CD4-positive, CD25-positive, alpha-beta regulatory T cell (primary cell): ENCODE results near the gene FASN. TPM values are rescaled to one million over a fixed set of nuclear protein-coding genes. Genes with fewer than 3 reads are reported as not detected.

Source experiments
- ATAC-seq, 2 donors: fragments of 150-1000 bp; cut with Tn5 transposase; one replicate each; pipeline ENCODE4 v1.10.0; 2021; ENCODE audit warnings: low read depth in 2 of 2, moderate number of reproducible peaks in 2 of 2, moderate library complexity in 1 of 2
- DNase-seq, 3 donors: peaks; one replicate each; pipeline versions ENCODE4 v3.0.0 to v3.0.0-alpha.2; 2012 to 2022; ENCODE audit warnings: mixed read lengths in 1 of 3
- H3K27ac ChIP-seq: one replicate; pipeline ENCODE4 v1.7.0; 2013; ENCODE audit warnings: mild to moderate bottlenecking, low read length; ENCODE audit not compliant: insufficient read depth, poor library complexity, severe bottlenecking
- H3K27me3 ChIP-seq: one replicate; pipeline ENCODE4 v1.7.0; 2013; ENCODE audit warnings: low read length; ENCODE audit not compliant: control insufficient read depth, insufficient read depth
- H3K36me3 ChIP-seq: one replicate; pipeline ENCODE4 v1.7.0; 2013; ENCODE audit warnings: mild to moderate bottlenecking, low read length, moderate library complexity; ENCODE audit not compliant: control insufficient read depth, insufficient read depth
- H3K4me1 ChIP-seq: 2 replicates; pipeline ENCODE4 v1.7.0; 2013; ENCODE audit warnings: mild to moderate bottlenecking, low read length; ENCODE audit not compliant: insufficient read depth, control insufficient read depth, poor library complexity, severe bottlenecking
- H3K4me3 ChIP-seq: one replicate; pipeline ENCODE4 v1.7.0; 2013; ENCODE audit warnings: low read depth, mild to moderate bottlenecking, low read length, moderate library complexity
- H3K9me3 ChIP-seq, 2 experiments: 1 replicate in 1 of 2; 2 replicates in 1 of 2; pipeline ENCODE4 v1.7.0; 2013; ENCODE audit warnings: low read length in 2 of 2, mild to moderate bottlenecking in 1 of 2, moderate library complexity in 1 of 2; ENCODE audit not compliant: control insufficient read depth in 2 of 2
- H3K27ac Mint-ChIP-seq, 3 donors: one replicate each; pipeline ENCODE4 v1.8.0; 2020 to 2022; ENCODE audit warnings: mild to moderate bottlenecking in 3 of 3, mixed read lengths in 3 of 3, moderate library complexity in 2 of 3
- H3K27me3 Mint-ChIP-seq: one replicate; pipeline ENCODE4 v1.8.0; 2022; ENCODE audit warnings: mild to moderate bottlenecking, mixed read lengths
- H3K36me3 Mint-ChIP-seq: one replicate; pipeline ENCODE4 v1.8.0; 2020; ENCODE audit warnings: mixed read lengths
- H3K4me1 Mint-ChIP-seq, 4 donors: one replicate each; pipeline ENCODE4 v1.8.0; 2020 to 2022; ENCODE audit warnings: mixed read lengths in 4 of 4, mild to moderate bottlenecking in 1 of 4
- H3K4me3 Mint-ChIP-seq, 4 donors: one replicate each; pipeline ENCODE4 v1.8.0; 2020 to 2022; ENCODE audit warnings: mild to moderate bottlenecking in 4 of 4, mixed read lengths in 4 of 4, moderate library complexity in 3 of 4
- H3K9me3 Mint-ChIP-seq, 7 donors: one replicate each; pipeline ENCODE4 v1.8.0; 2020 to 2022; ENCODE audit warnings: mixed read lengths in 7 of 7, mild to moderate bottlenecking in 3 of 7, moderate library complexity in 2 of 7
- polyA plus RNA-seq, 4 donors: library from polyadenylated mRNA; unstranded; fragments of 300-500 nt; fragmentation: Illumina TruSeq; gene quantifications; one replicate each; pipeline ENCODE4 v1.2.3, GENCODE V29; 2021
- total RNA-seq: library from RNA; stranded (reverse); gene quantifications from one replicate; pipeline ENCODE4 v1.2.3, GENCODE V29; 2022

FASN gene
- total and polyA plus RNA-seq, 5 donors from 2014 or later = 0.23 to 153 (median 0.79) TPM

DNA sequence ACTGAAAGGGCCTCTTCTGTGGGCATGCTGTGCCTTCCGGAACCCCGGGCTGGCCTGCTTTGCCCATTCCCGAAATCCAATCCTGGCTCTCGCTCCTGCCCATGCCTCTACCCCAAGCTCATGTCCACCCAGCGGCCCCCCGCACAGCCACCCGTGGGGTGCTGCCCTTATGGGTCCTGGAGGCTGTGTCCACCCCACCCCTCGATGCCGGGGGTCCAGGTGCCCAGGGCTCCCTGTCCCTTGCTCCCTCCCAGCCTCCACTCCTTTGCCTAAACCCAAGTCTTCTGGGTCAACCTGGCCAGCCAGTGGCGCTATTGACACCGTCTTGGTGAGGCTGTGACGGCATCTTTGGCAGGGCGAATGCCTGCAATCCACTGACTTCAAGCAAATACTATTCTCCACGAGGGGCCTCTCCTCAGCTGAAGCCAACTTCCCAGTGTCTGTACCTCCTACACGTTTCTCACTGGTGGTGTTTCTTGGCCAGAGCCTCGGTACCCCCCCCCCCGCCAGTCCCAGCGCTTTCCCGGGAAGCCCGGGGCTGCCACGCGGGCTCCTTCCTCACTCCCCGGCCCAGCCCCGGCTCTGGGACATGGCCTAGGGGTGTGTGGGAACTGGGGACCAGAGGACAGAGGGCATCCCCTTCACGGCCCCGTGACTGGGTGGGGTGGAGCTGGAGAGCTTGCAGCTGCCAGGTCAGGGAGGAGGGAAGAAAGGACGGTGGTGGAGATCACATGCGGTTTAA is 20.2 kb downstream of the FASN start:
- no peaks in the 10 kb centered on the region for H3K9me3 Mint-ChIP-seq
- no peak overlapping the region for H3K27ac Mint-ChIP-seq
- peaks cover 15% of the 10 kb centered on the region for H3K36me3 ChIP-seq
- DNase-seq (no peak), ATAC-seq (no peak)
- H3K27ac ChIP-seq = no peak overlapping the region
- H3K27me3 Mint-ChIP-seq = peaks cover 13% of the 10 kb centered on the region
- H3K9me3 ChIP-seq = no peaks in the 10 kb centered on the region
- H3K4me3 ChIP-seq = no peak overlapping the region
- H3K4me3 Mint-ChIP-seq = no peak overlapping the region
- H3K4me1 ChIP-seq = no peaks in the 10 kb centered on the region
- no peaks in the 10 kb centered on the region for H3K27me3 ChIP-seq
- H3K36me3 Mint-ChIP-seq = no peaks in the 10 kb centered on the region
- no peaks in the 10 kb centered on the region for H3K4me1 Mint-ChIP-seq

- Histone ChIP-seq H3K9me3 (no peaks in the 10 kb centered on the region), H3K36me3 (peaks cover 13% of the 10 kb centered on the region), H3K4me3 (no peak overlapping the region), H3K27me3 (no peaks in the 10 kb centered on the region), H3K4me1 (no peaks in the 10 kb centered on the region), H3K27ac (no peak overlapping the region)
- ATAC-seq (no peak), DNase-seq (no peak)
- no peaks in the 10 kb centered on the region for H3K36me3 Mint-ChIP-seq
- H3K27me3 Mint-ChIP-seq = peaks cover 19% of the 10 kb centered on the region
- no peaks in the 10 kb centered on the region for H3K9me3 Mint-ChIP-seq
- H3K4me1 Mint-ChIP-seq = no peaks in the 10 kb centered on the region
- no peak overlapping the region for H3K27ac Mint-ChIP-seq
- no peak overlapping the region for H3K4me3 Mint-ChIP-seq
Measured at GRCh38 chr17:82076785-82077591, 21.0 kb downstream of the FASN start.

- DNase-seq (no peak), ATAC-seq (no peak)
- Mint-ChIP-seq H3K36me3 (no peaks in the 10 kb centered on the region), H3K27ac (peak overlapping the region in 1 of 3 donors; percentile 60), H3K4me3 (no peak overlapping the region), H3K9me3 (no peaks in the 10 kb centered on the region), H3K27me3 (peaks cover 19% of the 10 kb centered on the region), H3K4me1 (no peaks in the 10 kb centered on the region)
- no peaks in the 10 kb centered on the region for H3K9me3 ChIP-seq
- no peaks in the 10 kb centered on the region for H3K4me1 ChIP-seq
- no peak overlapping the region for H3K4me3 ChIP-seq
- H3K27ac ChIP-seq = no peak overlapping the region
- peaks cover 13% of the 10 kb centered on the region for H3K36me3 ChIP-seq
- no peaks in the 10 kb centered on the region for H3K27me3 ChIP-seq
Measured at GRCh38 chr17:82076018-82076784, 21.8 kb downstream of the FASN start.

DNA sequence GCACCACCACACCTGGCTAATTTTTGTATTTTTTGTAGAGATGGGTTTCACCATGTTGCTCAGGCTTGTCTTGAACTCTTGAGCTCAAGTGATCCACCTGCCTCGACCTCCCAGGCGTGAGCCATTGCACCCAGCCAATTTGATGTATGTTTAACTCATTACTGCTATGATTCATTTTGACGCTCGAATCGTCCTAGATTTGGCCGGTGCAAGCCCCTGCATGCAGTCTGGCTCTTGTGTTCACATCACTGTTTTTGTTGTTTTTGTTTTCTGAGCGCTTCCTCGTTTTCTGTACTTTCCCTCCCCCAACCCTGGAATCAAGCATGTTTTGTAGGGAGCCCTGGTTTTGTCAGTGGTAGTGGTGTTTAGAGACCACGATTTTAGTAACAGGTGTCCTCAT is 24.6 kb downstream of the FASN start:
- ATAC-seq = no peak
- H3K27me3 Mint-ChIP-seq = peaks cover 19% of the 10 kb centered on the region
- no peak overlapping the region for H3K27ac ChIP-seq
- no peaks in the 10 kb centered on the region for H3K9me3 ChIP-seq
- no peaks in the 10 kb centered on the region for H3K4me1 Mint-ChIP-seq
- H3K4me3 ChIP-seq = no peak overlapping the region
- no peaks in the 10 kb centered on the region for H3K36me3 Mint-ChIP-seq
- DNase-seq = no peak
- H3K27ac Mint-ChIP-seq = no peak overlapping the region
- H3K9me3 Mint-ChIP-seq = no peaks in the 10 kb centered on the region
- no peaks in the 10 kb centered on the region for H3K4me1 ChIP-seq
- no peaks in the 10 kb centered on the region for H3K27me3 ChIP-seq
- H3K4me3 Mint-ChIP-seq = no peak overlapping the region
- H3K36me3 ChIP-seq = no peaks in the 10 kb centered on the region

DNA sequence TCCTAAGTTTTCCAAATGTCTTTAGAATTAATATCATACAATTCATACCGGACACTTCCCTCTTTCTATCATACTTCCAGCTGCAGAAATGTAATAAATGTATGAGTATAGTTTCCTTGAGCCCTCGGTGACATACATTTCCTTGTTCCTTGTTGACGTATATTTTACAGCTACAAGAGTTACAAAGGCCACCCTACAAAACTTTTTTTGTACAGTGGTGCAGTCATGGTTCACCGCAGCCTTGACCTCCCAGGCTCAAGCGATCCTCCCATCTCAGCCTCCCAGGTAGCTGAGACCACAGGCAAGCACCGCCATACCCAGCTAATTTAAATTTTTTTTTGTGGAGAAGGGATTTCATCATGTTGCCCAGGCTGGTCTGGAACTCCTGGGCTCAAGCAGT is 25.2 kb downstream of the FASN start:
- peaks cover 19% of the 10 kb centered on the region for H3K27me3 Mint-ChIP-seq
- no peaks in the 10 kb centered on the region for H3K27me3 ChIP-seq
- H3K9me3 Mint-ChIP-seq = no peaks in the 10 kb centered on the region
- no peaks in the 10 kb centered on the region for H3K4me1 Mint-ChIP-seq
- no peak overlapping the region for H3K27ac Mint-ChIP-seq
- H3K9me3 ChIP-seq = no peaks in the 10 kb centered on the region
- no peak for ATAC-seq
- no peak overlapping the region for H3K27ac ChIP-seq
- H3K4me3 ChIP-seq = no peak overlapping the region
- H3K4me3 Mint-ChIP-seq = no peak overlapping the region
- no peaks in the 10 kb centered on the region for H3K4me1 ChIP-seq
- DNase-seq = no peak
- no peaks in the 10 kb centered on the region for H3K36me3 Mint-ChIP-seq
- H3K36me3 ChIP-seq = no peaks in the 10 kb centered on the region

DNA sequence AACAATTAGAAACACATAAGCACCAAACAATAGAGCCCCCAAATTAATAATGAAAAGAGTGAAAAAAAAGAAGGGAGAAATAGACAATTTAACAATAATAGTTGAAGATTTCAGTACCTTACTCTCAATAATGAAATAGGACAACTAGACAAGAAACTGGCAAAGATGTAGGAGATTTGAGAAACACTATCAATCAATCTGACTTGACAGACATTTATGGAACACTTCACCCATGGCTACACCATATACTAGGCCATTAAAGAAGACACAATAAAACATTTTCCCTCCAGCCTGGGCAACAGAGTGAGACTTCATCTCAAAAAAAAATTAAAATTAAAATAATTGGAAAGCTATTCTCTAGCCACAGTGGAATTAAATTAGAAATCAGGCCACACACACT is 27.4 kb downstream of the FASN start:
- no peaks in the 10 kb centered on the region for H3K27me3 ChIP-seq
- DNase-seq = no peak
- peak overlapping the region in 2 of 3 donors; percentile 2 to 89 for H3K27ac Mint-ChIP-seq

GRCh38 chr17:82065638-82066303 is 32.3 kb downstream of the FASN start, which contains the start of gene DUS1L:
DUS1L (minus strand) TSS chr17:82065804; CDS start chr17:82065059, 745 bp downstream.
- H3K4me3 ChIP-seq = peak within 1 kb of the TSS; percentile 44
- no peaks in the 10 kb centered on the region for H3K27me3 ChIP-seq
- H3K4me1 ChIP-seq = peaks cover 25% of the 10 kb centered on the region
- no peaks in the 10 kb centered on the region for H3K9me3 ChIP-seq
- Mint-ChIP-seq H3K9me3 (peaks cover 0 to 2% (median 0%) of the 10 kb centered on the region in 7 donors), H3K36me3 (no peaks in the 10 kb centered on the region), H3K27me3 (no peaks in the 10 kb centered on the region), H3K4me3 (peak within 1 kb of the TSS; percentile 83 to 90 (median 89)), H3K4me1 (peaks cover 0 to 19% (median 3%) of the 10 kb centered on the region in 4 donors), H3K27ac (peak within 1 kb of the TSS; percentile 89 to 93 (median 89))
- peak; percentile 82 to 84 for ATAC-seq
- peak within 1 kb of the TSS; percentile 70 for H3K27ac ChIP-seq
- H3K36me3 ChIP-seq = peaks cover 6% of the 10 kb centered on the region
- DNase-seq = peak; percentile 54 to 83 (median 66)

More for the DNA sequence above, 27.4 kb downstream of the FASN start:
- Mint-ChIP-seq H3K9me3 (no peaks in the 10 kb centered on the region), H3K27me3 (peaks cover 19% of the 10 kb centered on the region), H3K4me3 (no peak overlapping the region), H3K4me1 (peaks cover 0 to 10% (median 3%) of the 10 kb centered on the region in 4 donors), H3K36me3 (no peaks in the 10 kb centered on the region)
- no peak for ATAC-seq
- Histone ChIP-seq H3K36me3 (no peaks in the 10 kb centered on the region), H3K4me3 (no peak overlapping the region), H3K9me3 (no peaks in the 10 kb centered on the region), H3K27ac (no peak overlapping the region), H3K4me1 (peaks cover 7% of the 10 kb centered on the region)
